Activated CD4-positive, alpha-beta T cell treated with anti-CD3 and anti-CD28 coated beads, Interleukin-2, amount 10 ng/mL, durations not matched to agents 24 days and 14 days (primary cell): ENCODE data around the gene UNC80. TPM values are rescaled to one million over a fixed set of nuclear protein-coding genes. Genes with fewer than 3 reads are reported as not detected.

Source experiments
- DNase-seq: peaks from one replicate; pipeline ENCODE4 v3.0.0; 2022
- H3K27ac Mint-ChIP-seq: one replicate; pipeline ENCODE4 v1.8.0; 2022; ENCODE audit warnings: mild to moderate bottlenecking, mixed read lengths
- H3K27me3 Mint-ChIP-seq: one replicate; pipeline ENCODE4 v1.8.0; 2022; ENCODE audit warnings: mixed read lengths
- H3K36me3 Mint-ChIP-seq: one replicate; pipeline ENCODE4 v1.8.0; 2022; ENCODE audit warnings: low read depth, mild to moderate bottlenecking, mixed read lengths
- H3K4me1 Mint-ChIP-seq: one replicate; pipeline ENCODE4 v1.8.0; 2021; ENCODE audit warnings: mixed read lengths
- H3K4me3 Mint-ChIP-seq: one replicate; pipeline ENCODE4 v1.8.0; 2022; ENCODE audit warnings: mild to moderate bottlenecking, moderate library complexity, mixed read lengths
- H3K9me3 Mint-ChIP-seq: one replicate; pipeline ENCODE4 v1.8.0; 2021; ENCODE audit warnings: mixed read lengths
- intact Hi-C: fragments of 100-400 bp; cut with micrococcal nuclease; formaldehyde crosslinking; loops from one replicate; pipeline ENCODE4 v1.15.1; 2023
- total RNA-seq: library from RNA; stranded (reverse); gene quantifications from 2 replicates; pipeline ENCODE4 v1.2.3, GENCODE V29; 2022

Gene UNC80
- total RNA-seq, 1 donor from 2014 or later = not detected

GRCh38 chr2:209834767-209835166, 63.1 kb downstream of the UNC80 start:
- DNase-seq = no peak
- intact Hi-C loops = no loop called here
- Mint-ChIP-seq H3K36me3 (no peaks in the 10 kb centered on the region), H3K4me1 (no peaks in the 10 kb centered on the region), H3K27ac (no peak overlapping the region), H3K4me3 (no peak overlapping the region), H3K27me3 (no peaks in the 10 kb centered on the region), H3K9me3 (no peaks in the 10 kb centered on the region)

GRCh38 chr2:209840434-209840833, 68.8 kb downstream of the UNC80 start:
- Mint-ChIP-seq H3K9me3 (no peaks in the 10 kb centered on the region), H3K27ac (no peak overlapping the region), H3K36me3 (no peaks in the 10 kb centered on the region), H3K27me3 (no peaks in the 10 kb centered on the region), H3K4me3 (no peak overlapping the region), H3K4me1 (no peaks in the 10 kb centered on the region)
- intact Hi-C loops = no loop called here
- no peak for DNase-seq

GRCh38 chr2:209845666-209846065, 74.0 kb downstream of the UNC80 start:
- Mint-ChIP-seq H3K27ac (no peak overlapping the region), H3K36me3 (no peaks in the 10 kb centered on the region), H3K27me3 (no peaks in the 10 kb centered on the region), H3K4me1 (no peaks in the 10 kb centered on the region), H3K4me3 (no peak overlapping the region), H3K9me3 (no peaks in the 10 kb centered on the region)
- intact Hi-C loops = no loop called here
- no peak for DNase-seq

- Mint-ChIP-seq H3K27me3 (no peaks in the 10 kb centered on the region), H3K27ac (no peak overlapping the region), H3K9me3 (no peaks in the 10 kb centered on the region)
Measured at GRCh38 chr2:209864716-209865295, 93.2 kb downstream of the UNC80 start.

GRCh38 chr2:209868271-209868994, 96.8 kb downstream of the UNC80 start:
- intact Hi-C loops = no loop called here
- H3K27ac Mint-ChIP-seq = no peak overlapping the region
- no peak for DNase-seq
- no peaks in the 10 kb centered on the region for H3K4me1 Mint-ChIP-seq
- no peak overlapping the region for H3K4me3 Mint-ChIP-seq
- H3K36me3 Mint-ChIP-seq = no peaks in the 10 kb centered on the region
- no peaks in the 10 kb centered on the region for H3K9me3 Mint-ChIP-seq
- no peaks in the 10 kb centered on the region for H3K27me3 Mint-ChIP-seq

More at GRCh38 chr2:209864716-209865295, 93.2 kb downstream of the UNC80 start:
- no peak for DNase-seq
- intact Hi-C loops = no loop called here
- no peaks in the 10 kb centered on the region for H3K36me3 Mint-ChIP-seq
- no peak overlapping the region for H3K4me3 Mint-ChIP-seq
- H3K4me1 Mint-ChIP-seq = no peaks in the 10 kb centered on the region

- Mint-ChIP-seq H3K4me3 (no peak overlapping the region), H3K27ac (no peak overlapping the region), H3K36me3 (no peaks in the 10 kb centered on the region), H3K9me3 (no peaks in the 10 kb centered on the region), H3K27me3 (no peaks in the 10 kb centered on the region), H3K4me1 (no peaks in the 10 kb centered on the region)
- intact Hi-C loops = no loop called here
- DNase-seq = no peak
Measured at GRCh38 chr2:209870067-209870466, 98.4 kb downstream of the UNC80 start.

- intact Hi-C loops = no loop called here
- no peak overlapping the region for H3K4me3 Mint-ChIP-seq
- H3K9me3 Mint-ChIP-seq = no peaks in the 10 kb centered on the region
- no peaks in the 10 kb centered on the region for H3K27me3 Mint-ChIP-seq
- H3K36me3 Mint-ChIP-seq = no peaks in the 10 kb centered on the region
- DNase-seq = no peak
- no peaks in the 10 kb centered on the region for H3K4me1 Mint-ChIP-seq
- no peak overlapping the region for H3K27ac Mint-ChIP-seq
Measured at GRCh38 chr2:209872675-209873074, 101.0 kb downstream of the UNC80 start.

- intact Hi-C loops = no loop called here
- no peaks in the 10 kb centered on the region for H3K9me3 Mint-ChIP-seq
- no peaks in the 10 kb centered on the region for H3K36me3 Mint-ChIP-seq
- no peaks in the 10 kb centered on the region for H3K4me1 Mint-ChIP-seq
- no peak overlapping the region for H3K4me3 Mint-ChIP-seq
- no peak for DNase-seq
- no peak overlapping the region for H3K27ac Mint-ChIP-seq
- no peaks in the 10 kb centered on the region for H3K27me3 Mint-ChIP-seq
Measured at GRCh38 chr2:209875270-209875669, 103.6 kb downstream of the UNC80 start.

GRCh38 chr2:209876211-209876610, 104.6 kb downstream of the UNC80 start:
- intact Hi-C loops = no loop called here
- Mint-ChIP-seq H3K27ac (no peak overlapping the region), H3K4me1 (no peaks in the 10 kb centered on the region), H3K9me3 (no peaks in the 10 kb centered on the region), H3K27me3 (no peaks in the 10 kb centered on the region), H3K36me3 (no peaks in the 10 kb centered on the region), H3K4me3 (no peak overlapping the region)
- no peak for DNase-seq

GRCh38 chr2:209878701-209879100, 107.1 kb downstream of the UNC80 start:
- intact Hi-C loops = no loop called here
- Mint-ChIP-seq H3K36me3 (no peaks in the 10 kb centered on the region), H3K4me1 (no peaks in the 10 kb centered on the region)

GRCh38 chr2:209900638-209901037, 129.0 kb downstream of the UNC80 start:
- H3K36me3 Mint-ChIP-seq = no peaks in the 10 kb centered on the region
- no peaks in the 10 kb centered on the region for H3K9me3 Mint-ChIP-seq
- H3K27ac Mint-ChIP-seq = no peak overlapping the region
- H3K4me3 Mint-ChIP-seq = no peak overlapping the region
- H3K27me3 Mint-ChIP-seq = no peaks in the 10 kb centered on the region
- H3K4me1 Mint-ChIP-seq = no peaks in the 10 kb centered on the region
- intact Hi-C loops = no loop called here
- no peak for DNase-seq

More at GRCh38 chr2:209878701-209879100, 107.1 kb downstream of the UNC80 start:
- Mint-ChIP-seq H3K9me3 (no peaks in the 10 kb centered on the region), H3K27me3 (no peaks in the 10 kb centered on the region), H3K4me3 (no peak overlapping the region), H3K27ac (no peak overlapping the region)
- no peak for DNase-seq

- Mint-ChIP-seq H3K36me3 (no peaks in the 10 kb centered on the region), H3K9me3 (no peaks in the 10 kb centered on the region)
Measured at GRCh38 chr2:209901172-209901571, 129.5 kb downstream of the UNC80 start.

GRCh38 chr2:209905691-209906090, 134.1 kb downstream of the UNC80 start:
- Mint-ChIP-seq H3K4me1 (no peaks in the 10 kb centered on the region), H3K27ac (no peak overlapping the region)
- intact Hi-C loops = no loop called here

More at GRCh38 chr2:209901172-209901571, 129.5 kb downstream of the UNC80 start:
- DNase-seq = no peak
- Mint-ChIP-seq H3K27me3 (no peaks in the 10 kb centered on the region), H3K4me3 (no peak overlapping the region), H3K27ac (no peak overlapping the region), H3K4me1 (no peaks in the 10 kb centered on the region)
- intact Hi-C loops = no loop called here

GRCh38 chr2:209907746-209908145, 136.1 kb downstream of the UNC80 start:
- no peaks in the 10 kb centered on the region for H3K36me3 Mint-ChIP-seq

More at GRCh38 chr2:209905691-209906090, 134.1 kb downstream of the UNC80 start:
- Mint-ChIP-seq H3K36me3 (no peaks in the 10 kb centered on the region), H3K9me3 (no peaks in the 10 kb centered on the region), H3K4me3 (no peak overlapping the region), H3K27me3 (no peaks in the 10 kb centered on the region)
- no peak for DNase-seq

More at GRCh38 chr2:209907746-209908145, 136.1 kb downstream of the UNC80 start:
- H3K9me3 Mint-ChIP-seq = no peaks in the 10 kb centered on the region
- no peaks in the 10 kb centered on the region for H3K4me1 Mint-ChIP-seq
- no peak for DNase-seq
- intact Hi-C loops = no loop called here
- no peaks in the 10 kb centered on the region for H3K27me3 Mint-ChIP-seq
- no peak overlapping the region for H3K27ac Mint-ChIP-seq
- no peak overlapping the region for H3K4me3 Mint-ChIP-seq
